TTC549 (cell line): ENCODE data around the gene IL6ST.
"Not testable (repeated sequence)": the region's sequence is repeated elsewhere in the genome, so short reads cannot be mapped to it uniquely, and the experiment has no call there.

Experiments used
- FAIRE-seq: peaks from 2 replicates; lab custom pipeline; 2012; peaks lifted over from hg19 to GRCh38; lab: Jason Lieb, UNC

The IL6ST gene

GRCh38 chr5:56003679-56004078 lies 8.9 kb upstream of the IL6ST start:
- FAIRE-seq: no peak

- FAIRE-seq: no peak
These were observed 8.4 kb upstream of the IL6ST start for GRCh38 chr5:56003179-56003578.

DNA sequence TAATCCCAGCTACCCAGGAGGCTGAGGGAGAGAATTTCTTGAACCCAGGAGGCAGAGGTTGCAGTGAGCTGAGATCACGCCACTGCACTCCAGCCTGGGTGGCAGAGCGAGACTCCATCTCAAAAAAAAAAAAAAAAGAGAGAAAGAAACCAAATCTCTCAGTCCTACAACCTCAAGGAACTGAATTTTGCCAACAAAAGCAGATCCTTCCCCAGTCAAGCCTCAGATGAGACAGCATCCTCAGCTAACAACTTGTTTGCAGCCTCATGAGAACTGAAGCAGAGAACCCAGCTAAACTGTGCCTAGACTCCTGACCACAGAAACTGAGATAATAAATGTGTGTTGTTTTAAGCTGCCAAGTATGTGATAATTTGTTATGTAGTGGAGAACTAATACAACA lies 7.5 kb upstream of the IL6ST start:
- FAIRE-seq: no peak

- not testable (repeated sequence) for FAIRE-seq
These were observed 5.5 kb upstream of the IL6ST start for GRCh38 chr5:56000221-56000620.

GRCh38 chr5:55998966-55999365 lies 4.2 kb upstream of the IL6ST start:
- no peak for FAIRE-seq

GRCh38 chr5:55997742-55998351 lies 3.1 kb upstream of the IL6ST start:
- FAIRE-seq: no peak

DNA sequence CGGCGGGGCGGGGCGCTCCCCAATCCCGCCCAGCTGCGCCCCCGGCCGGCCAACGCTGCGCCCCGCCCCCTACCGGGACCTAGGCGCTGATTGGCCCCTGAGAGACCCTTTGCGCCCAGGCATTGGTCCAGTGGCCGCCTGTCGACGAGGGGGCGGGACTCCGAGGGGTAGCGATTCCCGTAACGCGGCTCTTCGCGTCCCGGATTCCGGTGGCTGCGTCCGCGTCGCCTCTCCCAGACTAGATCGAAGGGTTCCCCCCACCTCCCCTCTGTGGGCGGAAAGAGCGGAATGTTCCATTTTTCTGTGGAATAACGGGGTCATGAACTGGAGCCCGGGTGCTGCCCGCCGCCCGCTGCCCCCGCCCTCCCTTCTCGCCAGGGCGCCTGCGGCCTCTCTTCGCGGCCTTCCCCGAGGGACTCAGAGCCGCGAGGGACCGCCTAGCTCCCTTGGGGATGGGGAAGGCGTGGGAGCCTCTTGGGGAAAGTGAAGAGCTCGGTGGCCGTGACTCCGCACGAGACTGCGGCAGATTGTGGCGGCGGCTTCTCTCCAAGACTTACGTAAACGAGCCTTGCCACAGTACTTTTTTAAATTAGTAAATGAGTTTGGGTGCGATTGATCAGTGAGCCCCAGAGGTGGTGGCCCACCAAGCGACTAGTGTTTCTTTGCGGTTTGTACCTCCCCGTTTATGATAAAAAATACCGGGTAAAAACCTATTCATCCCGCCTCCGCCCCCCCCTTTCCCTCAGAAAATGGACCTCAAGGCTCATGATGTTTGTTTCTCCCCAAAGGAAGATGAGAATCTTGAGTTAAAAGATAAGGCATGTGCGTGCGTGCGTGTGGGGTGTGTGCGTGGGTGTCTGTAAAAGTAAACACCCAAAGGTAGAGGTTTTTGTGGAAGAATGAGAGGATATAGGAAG lies 493 bp upstream of the IL6ST start:
- no peak for FAIRE-seq

DNA sequence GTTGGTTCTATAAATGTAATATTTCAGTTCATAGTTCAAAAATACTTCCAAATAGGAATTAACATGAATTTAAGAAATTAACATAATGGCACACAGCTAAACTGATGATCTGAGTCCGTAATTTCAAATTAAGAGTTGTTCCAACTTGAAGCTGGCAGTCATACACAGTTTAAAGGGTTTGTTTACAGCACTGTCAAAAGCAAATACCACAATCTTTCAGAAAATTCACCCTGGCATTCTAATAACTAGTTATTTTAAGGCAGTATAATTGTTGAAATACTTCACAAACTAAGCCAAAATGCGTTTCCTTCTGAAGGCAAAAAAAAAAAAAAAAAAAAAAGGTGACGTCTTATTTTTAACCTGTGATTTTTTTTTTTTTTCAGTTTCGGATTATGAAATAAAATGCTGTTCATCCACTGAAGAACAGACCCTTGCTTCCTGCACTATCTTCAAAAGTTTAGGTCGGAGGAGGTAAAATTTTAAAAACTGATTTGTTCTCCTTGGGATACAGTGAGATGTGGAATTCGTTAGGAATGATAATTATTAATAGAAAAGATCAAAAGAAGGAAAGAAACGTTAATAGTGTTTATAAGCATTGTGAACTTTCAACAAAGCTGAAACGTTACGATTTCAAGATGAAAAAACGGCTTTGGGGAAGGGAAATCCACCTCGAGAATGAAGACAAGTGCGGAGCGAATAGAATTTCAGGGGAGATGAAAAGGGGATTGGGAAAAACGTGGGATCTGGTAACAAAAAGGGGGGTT lies 850 bp downstream of the IL6ST start:
- FAIRE-seq: no peak

DNA sequence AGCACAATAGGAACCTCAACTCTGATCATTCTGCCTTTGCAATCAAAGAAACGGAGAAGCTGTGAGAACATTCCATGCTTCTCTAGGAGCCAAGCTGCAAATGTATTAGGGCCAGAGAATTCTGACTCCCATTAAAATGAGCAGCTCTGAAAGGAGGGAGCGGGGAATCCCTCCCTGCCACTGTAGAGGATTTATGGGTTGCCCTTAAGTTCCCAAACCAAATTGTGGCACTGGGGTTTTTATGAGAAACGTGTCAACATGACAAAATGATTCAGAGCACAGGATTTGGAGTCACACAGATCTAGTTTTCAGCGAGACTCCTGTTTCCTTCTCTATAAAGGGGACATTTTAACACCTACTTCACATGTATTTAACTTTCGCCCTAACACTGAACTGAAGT lies 1.8 kb downstream of the IL6ST start:
- no peak for FAIRE-seq

DNA sequence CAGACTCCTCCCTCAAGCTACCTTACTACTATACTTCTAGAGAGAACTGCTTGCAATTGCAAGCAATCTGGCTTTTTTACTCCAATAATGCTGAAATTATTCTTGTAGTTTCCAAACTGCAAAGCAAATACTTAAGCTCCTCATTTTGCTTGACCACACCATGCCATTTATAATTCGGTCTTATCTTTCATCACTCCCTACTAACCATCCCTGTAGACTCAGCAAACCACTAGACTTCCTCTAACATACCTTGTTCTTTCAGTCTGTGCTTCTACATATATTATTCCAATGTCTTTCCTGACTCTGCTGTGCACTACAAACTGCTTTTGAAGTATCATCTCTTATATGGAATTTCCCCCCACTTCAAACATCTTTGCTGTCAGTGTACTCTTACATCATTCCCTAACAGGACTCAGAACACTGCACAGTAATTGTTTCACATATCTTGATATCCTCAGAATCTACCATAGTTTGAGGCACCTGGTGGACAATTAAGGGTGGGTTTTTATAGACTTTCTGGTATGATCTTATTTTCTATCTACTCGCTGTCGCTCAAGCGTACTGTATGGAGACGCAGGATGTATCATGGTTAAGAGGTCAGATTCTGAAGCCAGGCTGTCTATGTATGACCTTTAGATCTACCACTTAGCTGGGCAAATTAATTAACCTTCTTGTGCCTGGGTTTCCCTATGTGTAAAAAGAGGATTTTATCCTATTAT lies 2.8 kb downstream of the IL6ST start:
- FAIRE-seq: no peak

DNA sequence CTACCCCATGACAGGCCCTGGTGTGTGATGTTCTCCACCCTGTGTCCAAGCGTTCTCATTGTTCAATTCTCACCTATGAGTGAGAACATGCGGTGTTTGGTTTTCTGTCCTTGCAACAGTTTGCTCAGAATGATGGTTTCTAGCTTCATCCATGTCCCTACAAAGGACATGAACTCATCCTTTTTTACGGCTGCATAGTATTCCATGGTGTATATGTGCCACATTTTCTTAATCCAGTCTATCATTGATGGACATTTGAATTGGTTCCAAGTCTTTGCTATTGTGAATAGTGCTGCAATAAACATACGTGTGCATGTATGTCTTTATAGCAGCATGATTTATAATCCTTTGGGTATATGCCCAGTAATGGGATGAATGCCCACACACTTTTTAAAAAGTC lies 3.9 kb downstream of the IL6ST start:
- not testable (repeated sequence) for FAIRE-seq

DNA sequence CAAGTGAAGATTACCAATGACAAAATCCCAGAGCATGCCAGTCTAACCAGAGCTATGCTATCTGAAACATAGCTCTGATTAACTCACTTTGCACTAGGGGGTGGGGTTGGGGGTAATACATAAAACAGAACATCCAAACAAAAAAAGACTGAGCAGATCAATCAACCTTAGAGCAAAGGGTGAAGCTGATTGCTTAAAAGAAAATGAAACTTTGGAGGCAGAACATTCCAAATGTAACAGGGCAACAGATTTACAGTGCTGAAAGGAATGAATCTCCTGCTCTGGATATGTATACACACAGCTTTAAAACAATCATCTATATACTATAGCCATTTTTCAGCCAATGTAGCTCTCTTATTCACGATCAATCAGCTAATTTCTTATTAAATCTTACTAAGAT lies 4.9 kb downstream of the IL6ST start:
- no peak for FAIRE-seq

GRCh38 chr5:55988979-55989638 lies 5.7 kb downstream of the IL6ST start:
- FAIRE-seq: no peak

- not testable (repeated sequence) for FAIRE-seq
These were observed 6.3 kb downstream of the IL6ST start for GRCh38 chr5:55988428-55988827.

- no peak for FAIRE-seq
These were observed 7.8 kb downstream of the IL6ST start for GRCh38 chr5:55986931-55987330.

DNA sequence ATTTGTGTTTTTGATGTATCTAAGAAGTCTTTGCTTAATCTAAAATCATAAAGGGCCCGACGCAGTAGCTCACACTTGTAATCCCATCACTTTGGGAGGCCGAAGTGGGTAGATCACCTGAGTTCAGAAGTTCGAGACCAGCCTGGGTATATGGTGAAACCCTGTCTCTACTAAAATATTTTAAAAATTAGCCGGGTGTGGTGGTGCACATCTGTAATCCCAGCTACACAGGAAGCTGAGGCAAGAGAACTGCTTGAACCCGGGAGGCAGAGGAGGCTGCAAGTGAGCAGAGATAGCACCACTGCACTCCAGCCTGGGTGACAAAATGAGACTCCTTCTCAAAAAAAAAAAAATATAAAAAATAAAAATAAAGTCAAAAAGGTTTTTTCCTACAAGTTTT lies 9.6 kb downstream of the IL6ST start:
- FAIRE-seq: no peak

DNA sequence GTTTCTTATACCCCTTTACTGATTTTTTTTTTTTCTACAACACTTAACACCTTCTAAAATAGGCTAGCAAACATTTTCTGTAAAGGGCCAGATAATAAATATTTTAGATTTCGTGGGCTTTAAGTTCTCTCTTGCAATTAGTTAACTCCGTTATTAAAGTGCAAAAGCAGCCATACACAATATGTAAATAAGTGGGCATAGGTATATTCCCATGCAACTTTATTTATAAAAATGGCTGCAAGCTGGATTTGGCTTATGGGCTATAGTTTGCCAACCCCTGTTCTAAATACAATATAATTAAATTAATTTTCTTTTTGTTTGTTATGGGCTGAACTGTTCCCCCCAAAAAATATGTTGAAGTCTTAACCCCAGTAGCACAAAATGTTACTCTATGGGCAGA lies 10.8 kb downstream of the IL6ST start:
- no peak for FAIRE-seq

DNA sequence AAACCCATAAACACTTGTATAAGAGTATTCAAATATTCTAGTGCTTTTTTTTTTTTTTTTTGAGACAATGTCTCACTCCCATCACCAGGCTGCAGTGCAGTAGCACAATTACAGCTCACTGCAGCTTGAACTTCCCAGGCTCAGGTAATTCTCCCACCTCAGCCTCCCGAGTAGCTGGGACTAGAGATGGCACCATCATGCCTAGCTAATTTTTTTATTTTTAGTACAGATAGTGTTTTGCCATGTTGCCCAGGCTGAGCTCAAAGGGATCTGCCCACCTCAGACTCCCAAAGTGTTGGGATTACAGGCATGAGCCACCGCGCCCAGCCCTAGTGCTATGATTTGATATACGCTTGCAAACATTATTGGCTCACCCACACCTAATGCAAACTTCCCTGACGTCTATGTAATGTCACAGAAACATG lies 11.8 kb downstream of the IL6ST start:
- no peak for FAIRE-seq

DNA sequence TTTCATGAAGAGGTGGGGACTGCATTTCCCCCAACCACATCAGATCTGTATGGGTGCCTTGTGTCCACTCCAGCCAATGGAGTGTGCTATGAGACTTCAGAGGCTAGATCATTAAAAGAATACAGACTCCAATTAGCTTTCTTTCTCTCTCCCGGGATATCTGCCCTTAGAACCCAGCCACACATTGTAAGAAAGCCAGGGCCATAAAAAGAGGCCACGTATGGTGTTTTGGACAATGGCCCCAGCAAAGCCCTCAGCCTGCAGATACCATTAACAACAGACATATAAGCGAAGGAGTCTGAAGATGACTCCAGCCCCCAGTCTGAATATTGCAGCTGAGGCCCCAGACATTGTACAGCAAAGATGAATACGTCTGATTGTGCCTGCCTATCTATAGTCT lies 21.5 kb downstream of the IL6ST start:
- no peak for FAIRE-seq

GRCh38 chr5:55969956-55970355 lies 24.8 kb downstream of the IL6ST start:
- FAIRE-seq: no peak

DNA sequence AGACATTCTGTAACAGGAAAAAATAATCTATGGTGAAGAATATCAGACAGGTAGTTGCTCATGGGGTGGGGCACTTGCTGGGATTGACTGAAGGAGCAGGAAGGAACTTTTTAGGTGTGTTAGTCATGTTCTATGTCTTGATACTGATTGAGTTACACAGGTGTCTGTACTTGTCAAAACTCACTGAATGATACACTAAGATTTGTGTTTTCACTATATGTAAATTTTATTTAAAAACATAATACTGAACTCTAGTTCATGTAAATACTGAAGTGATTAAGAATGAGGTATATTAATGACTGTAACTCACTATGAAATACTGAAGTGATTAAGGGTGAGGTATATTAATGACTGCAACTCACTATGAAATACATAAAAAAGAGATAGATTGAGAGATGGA lies 28.5 kb downstream of the IL6ST start:
- FAIRE-seq: no peak

DNA sequence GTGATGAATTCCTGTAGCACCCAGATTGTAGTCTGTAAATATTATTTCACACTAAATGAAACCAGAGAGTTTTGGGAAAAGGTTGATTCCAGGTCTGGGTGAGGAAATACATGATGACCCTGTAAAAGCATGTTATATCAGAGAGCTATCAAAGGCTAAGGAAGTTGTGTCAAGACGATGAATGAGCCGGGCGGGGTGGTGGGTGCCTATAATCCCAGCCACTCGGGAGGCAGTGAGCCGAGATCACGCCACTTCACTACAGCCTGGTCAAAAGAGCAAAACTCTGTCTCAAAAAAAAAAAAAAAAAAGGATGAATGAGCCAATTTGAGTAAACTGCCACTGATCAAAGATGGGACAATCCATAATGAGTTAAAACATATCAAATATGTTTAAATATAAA lies 29.2 kb downstream of the IL6ST start:
- FAIRE-seq: no peak
